ENCODE measurements around the gene KIF12. TPM values are rescaled to one million over a fixed set of nuclear protein-coding genes. Genes with fewer than 3 reads are reported as not detected.

Gene KIF12
- total and polyA plus RNA-seq, 12 donors, result 0.10 to 0.56 (median 0.30) TPM; not detected in 6

DNA sequence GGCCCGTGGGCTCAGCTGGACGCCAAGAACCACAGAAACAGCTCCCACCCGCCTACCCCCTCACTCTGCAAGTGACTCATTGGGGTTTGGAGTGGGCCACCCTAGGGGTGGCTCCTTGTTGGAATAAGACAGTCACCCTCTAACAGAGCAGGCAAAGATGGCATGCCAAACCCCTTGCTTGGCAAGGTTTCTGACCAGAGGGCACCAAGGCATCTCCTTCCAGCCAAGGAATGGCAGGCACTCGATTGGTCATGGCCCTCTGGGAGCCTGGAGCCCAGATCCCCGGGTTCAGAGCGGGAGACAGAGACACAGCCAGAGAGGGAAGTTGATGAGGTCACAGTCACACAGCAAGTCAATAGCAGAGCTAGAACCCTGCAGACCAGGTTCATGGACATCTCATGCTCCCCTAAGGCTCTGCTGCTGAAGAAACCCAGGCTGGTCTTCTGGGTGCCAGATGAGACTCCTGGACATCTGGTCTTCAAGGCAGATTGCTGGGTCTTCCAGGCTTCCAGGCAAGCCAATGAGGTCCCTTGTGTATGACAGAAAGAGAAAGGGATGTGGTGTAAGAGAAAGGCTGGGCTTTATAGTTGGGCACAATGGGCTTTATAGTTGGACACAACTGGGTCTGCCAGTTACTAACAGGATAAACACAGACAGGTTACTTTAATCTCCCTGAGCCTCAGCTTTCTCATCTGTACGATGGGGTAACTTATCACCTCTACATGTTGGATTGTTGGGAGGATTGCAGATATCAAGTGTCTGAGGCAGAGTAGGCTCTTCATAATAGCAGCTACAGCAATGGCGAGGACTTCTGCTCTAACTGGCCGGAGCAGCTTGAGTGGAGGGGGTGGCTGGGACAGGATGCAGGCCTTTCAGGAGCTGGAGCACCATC lies 23.3 kb upstream of the KIF12 start:
- Histone ChIP-seq H3K4me1 (replicated peaks in 1 of 2) (no peaks in the 10 kb centered on the region), H3K9me3 (replicated peaks in 1 of 3) (no peaks in the 10 kb centered on the region), H3K4me3 (no peak overlapping the region), H3K27ac (no peak overlapping the region), H3K36me3 (replicated peaks in 1 of 2) (no peaks in the 10 kb centered on the region), H3K27me3 (peaks cover 6% of the 10 kb centered on the region)
- TF ChIP-seq, protein P1, sequence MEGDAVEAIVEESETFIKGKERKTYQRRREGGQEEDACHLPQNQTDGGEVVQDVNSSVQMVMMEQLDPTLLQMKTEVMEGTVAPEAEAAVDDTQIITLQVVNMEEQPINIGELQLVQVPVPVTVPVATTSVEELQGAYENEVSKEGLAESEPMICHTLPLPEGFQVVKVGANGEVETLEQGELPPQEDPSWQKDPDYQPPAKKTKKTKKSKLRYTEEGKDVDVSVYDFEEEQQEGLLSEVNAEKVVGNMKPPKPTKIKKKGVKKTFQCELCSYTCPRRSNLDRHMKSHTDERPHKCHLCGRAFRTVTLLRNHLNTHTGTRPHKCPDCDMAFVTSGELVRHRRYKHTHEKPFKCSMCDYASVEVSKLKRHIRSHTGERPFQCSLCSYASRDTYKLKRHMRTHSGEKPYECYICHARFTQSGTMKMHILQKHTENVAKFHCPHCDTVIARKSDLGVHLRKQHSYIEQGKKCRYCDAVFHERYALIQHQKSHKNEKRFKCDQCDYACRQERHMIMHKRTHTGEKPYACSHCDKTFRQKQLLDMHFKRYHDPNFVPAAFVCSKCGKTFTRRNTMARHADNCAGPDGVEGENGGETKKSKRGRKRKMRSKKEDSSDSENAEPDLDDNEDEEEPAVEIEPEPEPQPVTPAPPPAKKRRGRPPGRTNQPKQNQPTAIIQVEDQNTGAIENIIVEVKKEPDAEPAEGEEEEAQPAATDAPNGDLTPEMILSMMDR (IDR thresholded peaks at IDR 0.05), result no peak
- no peak for TF ChIP-seq POLR2A (IDR thresholded peaks at IDR 0.05)
- DNase-seq, result no peak
- intact Hi-C loops (cut with DNase I), result no loop called here
- 88 to 96% (median 90%) methylated on average over 5 to 9 of the region's 9 CpGs for WGBS, 4 donors

DNA sequence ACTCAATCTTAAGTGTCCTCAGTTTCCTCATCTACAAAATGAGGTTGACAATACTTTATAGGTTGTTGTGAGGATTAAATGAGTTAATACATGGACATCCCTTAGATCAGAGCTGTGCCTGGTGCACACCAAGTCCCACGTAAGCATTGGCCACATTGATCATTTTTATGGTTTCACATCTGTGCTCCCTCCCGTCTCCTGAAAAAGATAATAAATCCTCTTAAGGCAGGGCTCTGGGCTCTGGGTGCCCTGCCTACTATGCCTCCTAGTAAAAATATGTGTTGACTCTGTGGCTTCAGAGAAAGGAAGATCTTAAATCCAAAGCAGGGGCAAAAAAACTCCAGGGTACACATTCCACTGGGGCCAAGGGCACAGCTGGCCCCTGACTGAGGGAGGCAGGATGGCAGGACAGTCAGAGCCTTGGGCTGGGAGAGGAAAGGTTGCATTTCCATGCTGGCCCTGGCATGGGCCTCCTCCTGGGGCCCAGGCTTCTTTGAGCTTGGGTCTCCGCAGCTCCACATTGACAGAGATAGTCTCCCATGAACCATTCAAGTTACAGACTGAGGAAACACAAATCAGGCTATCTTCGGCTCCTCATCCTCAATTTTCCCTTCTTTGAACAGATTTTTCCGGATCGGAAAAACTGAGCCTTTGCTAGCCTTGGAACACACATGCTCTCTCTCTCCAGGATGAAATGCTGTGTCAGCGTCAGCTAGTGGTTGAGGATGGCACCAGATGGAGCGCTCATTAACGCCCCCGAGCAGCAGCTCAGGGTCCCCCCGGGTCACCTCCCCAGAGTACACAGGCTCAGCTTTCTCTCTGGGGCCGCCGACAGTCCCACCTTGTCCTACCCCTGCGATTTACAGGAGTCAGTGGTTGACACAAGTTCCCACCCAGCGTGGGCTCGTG lies 22.4 kb upstream of the KIF12 start:
- intact Hi-C loops (cut with DNase I), result no loop called here
- peaks cover 6% of the 10 kb centered on the region for H3K27me3 ChIP-seq
- H3K27ac ChIP-seq, result no peak overlapping the region

DNA sequence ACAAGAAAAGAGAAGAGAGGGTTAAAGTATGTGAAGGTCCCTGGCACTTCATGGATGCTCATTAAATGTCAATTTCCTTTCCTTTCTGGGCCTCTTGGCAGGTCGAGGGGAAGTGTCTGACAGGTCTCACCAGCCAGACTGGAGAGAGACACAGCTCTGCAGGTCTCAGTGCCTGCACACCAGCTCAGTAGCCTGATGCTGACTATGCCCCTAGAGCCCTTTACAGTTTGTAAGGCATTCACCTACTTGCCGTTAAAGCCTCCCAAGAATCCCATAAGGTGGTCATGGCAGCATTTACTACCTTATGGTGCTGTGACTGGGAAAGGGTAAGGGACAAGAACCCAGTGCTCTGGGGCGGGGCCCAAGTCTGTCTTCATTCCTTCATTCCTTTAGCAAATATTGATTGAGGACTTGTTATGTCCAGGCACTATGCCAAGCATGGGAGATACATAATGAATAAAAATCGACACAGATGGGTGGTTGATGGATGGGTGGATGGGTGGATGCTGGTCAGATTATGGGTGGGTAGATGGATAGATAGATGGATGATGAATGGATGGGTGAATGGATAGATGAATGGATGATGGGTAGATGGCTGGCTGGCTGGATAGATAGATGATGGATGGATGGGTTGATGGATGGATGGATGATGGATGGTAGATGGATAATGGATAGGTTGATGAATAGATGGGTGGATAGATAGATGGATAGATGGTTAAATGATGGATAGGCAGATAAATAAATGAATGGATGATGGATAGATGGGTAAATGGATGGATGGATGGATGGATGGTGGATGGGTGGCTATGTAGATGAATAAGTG lies 21.3 kb upstream of the KIF12 start:
- TF ChIP-seq POLR2A (IDR thresholded peaks at IDR 0.05), result no peak
- TF ChIP-seq, protein P1 (IDR thresholded peaks at IDR 0.05), result no peak
- Histone ChIP-seq H3K36me3 (replicated peaks in 1 of 2) (no peaks in the 10 kb centered on the region), H3K9me3 (replicated peaks in 1 of 3) (no peaks in the 10 kb centered on the region), H3K4me1 (replicated peaks in 1 of 2) (no peaks in the 10 kb centered on the region), H3K4me3 (no peak overlapping the region), H3K27me3 (peaks cover 12% of the 10 kb centered on the region), H3K27ac (no peak overlapping the region)
- 65 to 71% (median 69%) methylated on average over 4 of the region's 4 CpGs for WGBS, 4 donors
- intact Hi-C loops (cut with DNase I), result no loop called here
- DNase-seq, result no peak

More for the DNA sequence above, 22.4 kb upstream of the KIF12 start:
- TF ChIP-seq POLR2A (IDR thresholded peaks at IDR 0.05), result no peak
- TF ChIP-seq, protein P1 (IDR thresholded peaks at IDR 0.05), result no peak
- Histone ChIP-seq H3K36me3 (replicated peaks in 1 of 2) (no peaks in the 10 kb centered on the region), H3K9me3 (replicated peaks in 1 of 3) (no peaks in the 10 kb centered on the region), H3K4me3 (no peak overlapping the region), H3K4me1 (replicated peaks in 1 of 2) (no peaks in the 10 kb centered on the region)
- no peak for DNase-seq
- 74 to 83% (median 77%) methylated on average over 10 to 16 of the region's 16 CpGs for WGBS, 4 donors
